Muscle of leg (tissue), 11 donors: ENCODE data around the gene GTF2F2. TPM values are rescaled to one million over a fixed set of nuclear protein-coding genes. Genes with fewer than 3 reads are reported as not detected.

Source experiments
- DNase-seq: peaks from one replicate; pipeline ENCODE4 v3.0.0; 2013
- H3K27ac ChIP-seq: one replicate; pipeline ENCODE4 v1.5.1; 2013; ENCODE audit warnings: mild to moderate bottlenecking, low read length, control low read depth
- H3K27me3 ChIP-seq: one replicate; pipeline ENCODE4 v1.6.1; 2013; ENCODE audit warnings: low read length; ENCODE audit not compliant: control insufficient read depth, insufficient read depth
- H3K36me3 ChIP-seq: one replicate; pipeline ENCODE4 v1.6.1; 2013; ENCODE audit warnings: low read length; ENCODE audit not compliant: control insufficient read depth, insufficient read depth
- H3K4me1 ChIP-seq: one replicate; pipeline ENCODE4 v1.6.1; 2013; ENCODE audit warnings: low read length; ENCODE audit not compliant: control insufficient read depth, insufficient read depth
- H3K4me3 ChIP-seq: one replicate; pipeline ENCODE4 v1.5.1; 2013; ENCODE audit warnings: low read length, control low read depth
- H3K9me3 ChIP-seq: replicated peaks from 2 replicates; pipeline ENCODE4 v1.6.1; 2013; ENCODE audit warnings: low read depth, low read length; ENCODE audit not compliant: control insufficient read depth
- WGBS: methylation state at CpG from one replicate; pipeline ENCODE4 v1.1.5; 2013; ENCODE audit warnings: missing lambda C conversion rate; ENCODE audit not compliant: insufficient coverage; 5-methylcytosine and 5-hydroxymethylcytosine counted together
- polyA plus RNA-seq, 8 donors: library from polyadenylated mRNA; unstranded; fragments of 120-200 nt; gene quantifications; one replicate each; pipeline versions ENCODE4 v1.2.1 to v1.2.3, GENCODE V29; 2013; ENCODE audit warnings: inconsistent platforms in 1 of 8, low replicate concordance in 1 of 8; ENCODE audit not compliant: insufficient read length in 8 of 8, insufficient read depth in 1 of 8
- total RNA-seq: library from RNA; stranded (reverse); fragments of 120-200 nt; gene quantifications from one replicate; pipeline ENCODE4 v1.2.4, GENCODE V29; 2013

The GTF2F2 gene
- total and polyA plus RNA-seq, 9 donors: 18.1 to 21.9 (median 19.3) TPM

- no peaks in the 10 kb centered on the region for H3K27me3 ChIP-seq
- DNase-seq: peak; percentile 63
- no peaks in the 10 kb centered on the region for H3K9me3 ChIP-seq
- peak overlapping the region; percentile 54 for H3K27ac ChIP-seq
- no peak overlapping the region for H3K4me3 ChIP-seq
- H3K36me3 ChIP-seq: peaks cover 7% of the 10 kb centered on the region
- H3K4me1 ChIP-seq: peaks cover 6% of the 10 kb centered on the region
Observed at GRCh38 chr13:45206340-45206739, 86.0 kb downstream of the GTF2F2 start.

DNA sequence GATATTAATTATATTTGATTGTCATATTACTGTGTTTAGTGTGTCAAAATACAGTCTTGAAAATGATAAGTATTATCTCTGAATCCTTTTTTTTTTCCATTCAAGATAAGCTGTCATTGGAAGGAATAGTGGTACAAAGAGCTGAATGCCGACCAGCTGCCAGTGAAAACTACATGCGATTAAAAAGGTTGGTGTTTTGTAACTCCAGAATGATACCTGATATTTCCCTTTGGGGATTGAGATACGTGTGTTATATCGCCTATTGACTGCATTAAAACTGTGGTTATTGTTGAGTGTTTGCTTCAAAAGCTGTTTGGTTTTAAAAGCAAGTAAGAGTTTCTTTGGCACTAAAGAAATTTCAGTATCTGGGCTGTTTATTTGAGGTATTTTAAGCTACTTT lies 87.0 kb downstream of the GTF2F2 start:
- H3K4me3 ChIP-seq: no peak overlapping the region
- no peaks in the 10 kb centered on the region for H3K9me3 ChIP-seq
- peak overlapping the region; percentile 54 for H3K27ac ChIP-seq
- WGBS: 46% methylated on average over 2 of the region's 4 CpGs
- H3K36me3 ChIP-seq: peaks cover 7% of the 10 kb centered on the region
- no peaks in the 10 kb centered on the region for H3K27me3 ChIP-seq
- H3K4me1 ChIP-seq: peaks cover 6% of the 10 kb centered on the region
- DNase-seq: no peak

DNA sequence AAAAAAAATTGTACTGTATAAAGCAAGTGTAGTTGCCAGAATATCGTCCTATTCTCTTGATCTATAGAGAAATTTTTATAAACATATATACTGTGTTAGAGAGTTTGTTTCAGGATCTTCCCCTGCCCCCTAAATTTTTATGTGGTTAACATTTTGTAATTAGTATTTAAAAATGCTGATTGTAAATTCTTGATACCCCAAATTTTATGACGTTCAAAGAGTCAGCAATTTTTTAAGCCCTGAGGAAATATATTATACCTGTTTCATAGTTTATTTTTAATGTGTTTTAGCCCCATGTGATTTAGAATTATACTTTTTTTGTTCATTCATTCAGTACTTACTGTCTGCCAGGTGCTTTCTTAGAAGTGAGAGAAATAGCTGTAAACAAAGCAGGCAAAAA lies 87.8 kb downstream of the GTF2F2 start:
- H3K36me3 ChIP-seq: peaks cover 7% of the 10 kb centered on the region
- H3K27ac ChIP-seq: no peak overlapping the region
- WGBS: no CpG with 5 or more reads among the region's 2 CpGs
- H3K9me3 ChIP-seq: no peaks in the 10 kb centered on the region
- no peak overlapping the region for H3K4me3 ChIP-seq
- no peak for DNase-seq
- H3K4me1 ChIP-seq: peaks cover 6% of the 10 kb centered on the region
- no peaks in the 10 kb centered on the region for H3K27me3 ChIP-seq

- H3K4me1 ChIP-seq: peaks cover 6% of the 10 kb centered on the region
Observed at GRCh38 chr13:45209229-45209628, 88.9 kb downstream of the GTF2F2 start.

DNA sequence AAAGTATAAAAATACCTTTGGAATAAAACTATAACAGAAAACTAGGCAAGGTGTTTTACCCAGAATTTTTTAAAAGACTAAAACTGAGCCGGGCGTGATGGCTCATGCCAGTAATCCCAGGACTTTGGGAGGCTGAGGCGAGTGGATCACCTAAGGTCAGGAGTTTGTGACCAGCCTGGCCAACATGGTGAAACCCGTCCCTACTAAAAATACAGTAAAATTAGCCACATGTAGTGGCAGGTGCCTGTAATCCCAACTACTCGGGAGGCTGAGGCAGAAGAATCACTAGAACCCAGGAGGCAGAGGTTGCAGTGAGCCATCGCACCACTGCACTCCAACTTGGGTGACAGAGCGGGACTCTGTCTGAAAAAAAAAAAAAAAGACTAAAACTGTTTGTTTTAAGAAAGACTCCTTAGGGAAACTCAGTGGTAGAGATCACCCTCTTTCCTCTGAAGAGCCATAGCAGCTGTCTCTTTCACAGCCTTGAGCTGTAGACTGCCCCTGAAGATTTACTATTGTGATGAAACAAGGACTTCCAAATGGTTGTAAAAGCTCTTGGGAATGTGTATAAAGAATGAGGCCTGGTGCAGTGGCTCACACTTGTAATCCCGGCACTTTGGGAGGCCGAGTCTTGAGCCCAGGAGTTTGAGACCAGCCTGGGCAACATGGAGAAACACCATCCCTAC lies 95.2 kb downstream of the GTF2F2 start:
- Histone ChIP-seq H3K4me3 (no peak overlapping the region), H3K36me3 (no peaks in the 10 kb centered on the region), H3K27ac (no peak overlapping the region), H3K4me1 (no peaks in the 10 kb centered on the region), H3K9me3 (no peaks in the 10 kb centered on the region), H3K27me3 (no peaks in the 10 kb centered on the region)
- 92% methylated on average over 2 of the region's 9 CpGs for WGBS
- DNase-seq: no peak

More at GRCh38 chr13:45209229-45209628, 88.9 kb downstream of the GTF2F2 start:
- Histone ChIP-seq H3K9me3 (no peaks in the 10 kb centered on the region), H3K36me3 (peaks cover 7% of the 10 kb centered on the region), H3K27me3 (no peaks in the 10 kb centered on the region), H3K27ac (no peak overlapping the region), H3K4me3 (no peak overlapping the region)
- no peak for DNase-seq

DNA sequence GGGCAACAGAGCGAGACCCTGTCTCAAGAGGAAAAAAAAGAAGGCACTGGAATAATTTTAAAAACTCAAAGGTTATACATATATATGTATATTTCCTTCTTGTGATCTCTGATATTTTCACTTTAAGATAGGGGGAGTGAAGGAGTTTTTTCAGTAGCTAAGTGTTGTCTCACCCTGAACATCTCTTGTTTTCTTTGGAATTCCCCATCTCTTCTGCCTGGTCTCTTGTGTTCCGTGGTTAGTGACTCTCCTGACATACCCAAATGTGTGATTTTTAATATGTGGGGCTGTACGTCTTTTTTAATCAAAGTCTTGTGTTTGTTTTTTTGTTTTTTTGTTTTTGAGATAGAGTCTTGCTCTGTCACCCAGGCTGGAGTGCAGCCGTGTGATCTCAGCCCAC lies 95.9 kb downstream of the GTF2F2 start:
- Histone ChIP-seq H3K4me3 (no peak overlapping the region), H3K36me3 (no peaks in the 10 kb centered on the region), H3K9me3 (no peaks in the 10 kb centered on the region), H3K27ac (no peak overlapping the region), H3K27me3 (no peaks in the 10 kb centered on the region), H3K4me1 (no peaks in the 10 kb centered on the region)
- DNase-seq: no peak
- WGBS: 100% methylated on average over 1 of the region's 4 CpGs

DNA sequence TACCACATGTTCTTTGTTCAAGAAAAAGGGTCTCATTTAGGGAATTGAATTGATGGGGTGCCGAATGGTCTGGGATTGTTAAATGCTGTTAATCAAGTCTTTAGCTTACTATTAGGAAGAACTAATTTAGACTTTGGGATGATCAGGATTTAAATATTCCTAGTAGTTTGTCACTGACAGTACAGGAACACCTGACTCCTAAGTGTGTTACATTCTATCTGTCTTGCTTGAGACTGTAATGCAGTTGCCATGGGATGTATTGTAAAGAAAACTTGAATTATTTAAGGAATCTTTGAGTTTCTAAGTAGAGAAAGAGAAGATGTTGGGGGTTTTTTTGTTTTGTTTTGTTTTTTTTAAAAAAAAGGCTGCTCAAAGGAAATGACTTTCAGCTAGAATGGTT lies 98.4 kb downstream of the GTF2F2 start:
- WGBS: 80% methylated on average over 1 of the region's 1 CpG
- Histone ChIP-seq H3K36me3 (no peaks in the 10 kb centered on the region), H3K4me1 (no peaks in the 10 kb centered on the region), H3K27me3 (no peaks in the 10 kb centered on the region), H3K9me3 (no peaks in the 10 kb centered on the region), H3K27ac (no peak overlapping the region), H3K4me3 (no peak overlapping the region)
- DNase-seq: no peak

- 100% methylated on average over 1 of the region's 5 CpGs for WGBS
- Histone ChIP-seq H3K4me3 (no peak overlapping the region), H3K27ac (no peak overlapping the region)
Observed at GRCh38 chr13:45219123-45219891, 99.0 kb downstream of the GTF2F2 start.

GRCh38 chr13:45219938-45220375 lies 99.6 kb downstream of the GTF2F2 start:
- Histone ChIP-seq H3K9me3 (no peaks in the 10 kb centered on the region), H3K4me1 (no peaks in the 10 kb centered on the region), H3K27me3 (no peaks in the 10 kb centered on the region), H3K27ac (no peak overlapping the region), H3K4me3 (no peak overlapping the region), H3K36me3 (no peaks in the 10 kb centered on the region)
- DNase-seq: no peak
- 93% methylated on average over 3 of the region's 4 CpGs for WGBS

More at GRCh38 chr13:45219123-45219891, 99.0 kb downstream of the GTF2F2 start:
- Histone ChIP-seq H3K4me1 (no peaks in the 10 kb centered on the region), H3K36me3 (no peaks in the 10 kb centered on the region), H3K27me3 (no peaks in the 10 kb centered on the region), H3K9me3 (no peaks in the 10 kb centered on the region)
- no peak for DNase-seq

GRCh38 chr13:45220403-45220802 lies 100.1 kb downstream of the GTF2F2 start:
- H3K27ac ChIP-seq: no peak overlapping the region
- H3K9me3 ChIP-seq: no peaks in the 10 kb centered on the region
- H3K27me3 ChIP-seq: no peaks in the 10 kb centered on the region
- DNase-seq: no peak
- H3K4me3 ChIP-seq: no peak overlapping the region
- WGBS: 100% methylated on average over 4 of the region's 4 CpGs
- H3K36me3 ChIP-seq: no peaks in the 10 kb centered on the region
- H3K4me1 ChIP-seq: no peaks in the 10 kb centered on the region
